Kidney tubule cell (primary cell): ENCODE measurements around the gene CROCC2.
A peak's percentile ranks its signal among the peaks of the same experiment; 100 is the strongest.

Experiments
- DNase-seq: peaks from one replicate; pipeline ENCODE4 v3.0.0-alpha.2; 2018; ENCODE audit warnings: low spot score

Gene CROCC2

GRCh38 chr2:240988146-240988545 lies 82.0 kb downstream of the CROCC2 start:
- no peak for DNase-seq

GRCh38 chr2:240988571-240989271 lies 82.6 kb downstream of the CROCC2 start:
- no peak for DNase-seq

GRCh38 chr2:240989451-240990265 lies 83.5 kb downstream of the CROCC2 start:
- peak; percentile 10 for DNase-seq

- no peak for DNase-seq
Observed at GRCh38 chr2:240990266-240990529, 84.1 kb downstream of the CROCC2 start.

- DNase-seq, result no peak
Observed at GRCh38 chr2:240990726-240991377, 84.7 kb downstream of the CROCC2 start.

- peak; percentile 97 for DNase-seq
Observed at GRCh38 chr2:240991378-240992263, 85.5 kb downstream of the CROCC2 start.

- DNase-seq, result no peak
Observed at GRCh38 chr2:240992572-240993291, 86.6 kb downstream of the CROCC2 start.

- no peak for DNase-seq
Observed at GRCh38 chr2:240993446-240994170, 87.5 kb downstream of the CROCC2 start.

GRCh38 chr2:240994171-240994896 lies 88.2 kb downstream of the CROCC2 start:
- no peak for DNase-seq

GRCh38 chr2:240995041-240996021 lies 89.2 kb downstream of the CROCC2 start:
- DNase-seq, result no peak

- no peak for DNase-seq
Observed at GRCh38 chr2:240996161-240996833, 90.2 kb downstream of the CROCC2 start.

GRCh38 chr2:240996834-240997140 lies 90.7 kb downstream of the CROCC2 start:
- DNase-seq, result no peak

GRCh38 chr2:240997141-240997855 lies 91.2 kb downstream of the CROCC2 start:
- DNase-seq, result no peak

- peak; percentile 74 for DNase-seq
Observed at GRCh38 chr2:240997856-240998705, 91.9 kb downstream of the CROCC2 start, which contains the start of gene SNED1. TSS of gene SNED1 (plus strand) at chr2:240998618. CDS start at chr2:240998838, 220 bp downstream.

- no peak for DNase-seq
Observed at GRCh38 chr2:240998706-240998994, 92.5 kb downstream of the CROCC2 start.

- DNase-seq, result no peak
Observed at GRCh38 chr2:240998995-240999791, 93.1 kb downstream of the CROCC2 start.
